OCI-LY3 (cell line): Measurements from ENCODE around the gene SMIM3.

Source experiments
- CTCF ChIP-seq: fragments of 200-600, 300-600 bp; sonication (generic); IDR thresholded peaks from 2 replicates; pipeline ENCODE4 v1.5.1; 2014; ENCODE audit warnings: antibody characterized with exemption, low read length, low read depth
- EZH2phosphoT487 ChIP-seq: fragments of 200-600 bp; shearing (Covaris generic); IDR thresholded peaks from 2 replicates; pipeline ENCODE4 v1.6.1; 2018; ENCODE audit warnings: antibody characterized with exemption, mixed run types, low read depth

GRCh38 chr5:150788977-150789376, 10.4 kb downstream of the SMIM3 start:
- TF ChIP-seq CTCF (no peak), EZH2phosphoT487 (no peak)
